PC-3 (cell line): Measurements from ENCODE around the gene DCP1B. TPM values are rescaled to one million over a fixed set of nuclear protein-coding genes. Genes with fewer than 3 reads are reported as not detected.

ENCODE experiments used
- ATAC-seq: fragments of 200-7000 bp; cut with Tn5 transposase; 2 replicates; pipeline ENCODE4 v1.9.1; 2020; ENCODE audit warnings: mild to moderate bottlenecking, moderate library complexity
- BruUV-seq: library from RNA; stranded (reverse); fragments of 400-500 nt; replicated peaks from 2 replicates; lab custom pipeline; 2021; lab: Mats Ljungman, UMichigan
- CTCF ChIA-PET: fragments of 300-600 bp; sonication (Branson Sonifier 250); formaldehyde crosslinking; loops from one replicate; lab custom pipeline; 2022; ENCODE audit warnings: antibody characterized with exemption; lab: Charles Lee
- POLR2A ChIA-PET: fragments of 300-600 bp; sonication (Branson Sonifier 250); formaldehyde crosslinking; loops from one replicate; lab custom pipeline; 2022; ENCODE audit warnings: antibody characterized with exemption; ENCODE audit not compliant: unreplicated experiment; lab: Charles Lee
- DNase-seq: peaks from one replicate; pipeline ENCODE4 v3.0.0-alpha.2; 2015
- H2AFZ ChIP-seq: fragments of 300-600 bp; sonication (generic); 2 replicates; pipeline ENCODE4 v1.6.0; 2016; ENCODE audit warnings: antibody characterized with exemption, low read length
- H3F3A ChIP-seq: fragments of 300-600 bp; sonication (generic); one replicate; pipeline ENCODE4 v1.6.0; 2017; ENCODE audit warnings: antibody characterized with exemption, low read length, control low read depth, mild to moderate bottlenecking; ENCODE audit not compliant: unreplicated experiment
- H3K27ac ChIP-seq: fragments of 300-600 bp; sonication (generic); 2 replicates; pipeline ENCODE4 v1.5.1; 2016; ENCODE audit warnings: mild to moderate bottlenecking, low read length
- H3K27me3 ChIP-seq: fragments of 300-600 bp; sonication (generic); 2 replicates; pipeline ENCODE4 v1.6.1; 2016; ENCODE audit warnings: low read length, mixed read lengths
- H3K36me3 ChIP-seq: fragments of 300-600 bp; sonication (generic); 2 replicates; pipeline ENCODE4 v1.6.1; 2016; ENCODE audit warnings: low read depth, mixed run types, low read length, mixed read lengths
- H3K4me1 ChIP-seq: fragments of 300-600 bp; sonication (generic); 2 replicates; pipeline ENCODE4 v1.5.1; 2016; ENCODE audit warnings: low read length; ENCODE audit not compliant: insufficient read depth
- H3K4me2 ChIP-seq: fragments of 300-600 bp; sonication (generic); 2 replicates; pipeline ENCODE4 v1.6.0; 2016; ENCODE audit warnings: low read length
- H3K4me3 ChIP-seq: fragments of 300-600 bp; sonication (generic); 2 replicates; pipeline ENCODE4 v1.5.1; 2016; ENCODE audit warnings: mild to moderate bottlenecking, low read length, mixed read lengths
- H3K79me2 ChIP-seq: fragments of 300-600 bp; sonication (generic); 2 replicates; pipeline ENCODE4 v1.6.1; 2017; ENCODE audit warnings: low read length, mixed read lengths
- H3K9ac ChIP-seq: fragments of 300-600 bp; sonication (generic); 2 replicates; pipeline ENCODE4 v1.6.0; 2016; ENCODE audit warnings: mild to moderate bottlenecking, low read length
- H3K9me2 ChIP-seq: fragments of 300-600 bp; sonication (generic); replicated peaks from 2 replicates; pipeline ENCODE4 v1.6.1; 2016; ENCODE audit warnings: mixed run types, low read length, mixed read lengths
- H3K9me3 ChIP-seq: fragments of 300-600 bp; sonication (generic); 2 replicates; pipeline ENCODE4 v1.6.1; 2016; ENCODE audit warnings: low read length, mixed read lengths
- H4K20me1 ChIP-seq: fragments of 300-600 bp; sonication (generic); 2 replicates; pipeline ENCODE4 v1.6.1; 2016; ENCODE audit warnings: low read length, mixed read lengths
- EZH2 ChIP-seq: fragments of 300-600 bp; sonication (generic); IDR thresholded peaks from one replicate; pipeline ENCODE4 v1.6.1; 2017; ENCODE audit warnings: antibody characterized with exemption, mild to moderate bottlenecking, low read length; ENCODE audit not compliant: unreplicated experiment
- EZH2phosphoT487 ChIP-seq: fragments of 300-600 bp; sonication (generic); IDR thresholded peaks from 2 replicates; pipeline ENCODE4 v1.6.1; 2018; ENCODE audit warnings: mild to moderate bottlenecking, antibody characterized with exemption, low read length, borderline replicate concordance
- intact Hi-C: fragments of 100-400 bp; cut with micrococcal nuclease; formaldehyde crosslinking; loops from 2 replicates; pipeline ENCODE4 v1.9.0; 2023
- total RNA-seq: library from RNA; depleted of rRNA; stranded (reverse); fragments of >200 nt; gene quantifications from 2 replicates; pipeline ENCODE4 v1.2.3, GENCODE V29; 2014
- TF ChIP-seq, protein P1 (sequence below): fragments of 300-600 bp; sonication (generic); conservative IDR thresholded peaks from 2 replicates; pipeline ENCODE4 v1.5.1; 2017; ENCODE audit warnings: antibody characterized with exemption, low read depth, mild to moderate bottlenecking, low read length

Gene DCP1B
- total RNA-seq, 1 experiment from 2014 or later, result 4.9 TPM

DNA sequence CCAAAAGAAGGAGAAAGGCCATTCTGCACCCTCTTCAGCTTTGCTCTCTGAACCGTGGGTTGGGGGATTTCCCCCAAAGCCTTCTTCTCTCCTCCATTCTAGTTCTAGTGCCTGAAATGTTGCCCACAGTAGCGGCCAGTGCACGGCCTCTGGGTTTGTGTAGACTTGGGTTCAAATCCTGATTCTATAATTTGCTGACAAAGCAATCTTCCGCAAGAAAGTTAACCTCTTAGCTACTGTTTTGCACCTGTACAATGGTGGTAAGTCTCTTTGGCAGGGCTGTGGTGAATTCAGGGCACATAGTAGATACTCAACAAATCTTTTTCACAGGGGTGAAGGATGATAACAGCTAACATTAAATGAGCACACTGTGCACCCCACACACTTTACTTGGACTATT, 42.7 kb upstream of the DCP1B start:
- peaks cover 64% of the 10 kb centered on the region for H3K27me3 ChIP-seq
- BruUV-seq, result no TSS peak
- POLR2A ChIA-PET, result interaction anchor here (0.5 kb wide), 1 partner anchor 65 kb away, joined by 3 read pairs; no protein-coding TSS in a partner anchor
- H3K36me3 ChIP-seq, result no peaks in the 10 kb centered on the region
- no peaks in the 10 kb centered on the region for H3K79me2 ChIP-seq
- TF ChIP-seq, protein P1, sequence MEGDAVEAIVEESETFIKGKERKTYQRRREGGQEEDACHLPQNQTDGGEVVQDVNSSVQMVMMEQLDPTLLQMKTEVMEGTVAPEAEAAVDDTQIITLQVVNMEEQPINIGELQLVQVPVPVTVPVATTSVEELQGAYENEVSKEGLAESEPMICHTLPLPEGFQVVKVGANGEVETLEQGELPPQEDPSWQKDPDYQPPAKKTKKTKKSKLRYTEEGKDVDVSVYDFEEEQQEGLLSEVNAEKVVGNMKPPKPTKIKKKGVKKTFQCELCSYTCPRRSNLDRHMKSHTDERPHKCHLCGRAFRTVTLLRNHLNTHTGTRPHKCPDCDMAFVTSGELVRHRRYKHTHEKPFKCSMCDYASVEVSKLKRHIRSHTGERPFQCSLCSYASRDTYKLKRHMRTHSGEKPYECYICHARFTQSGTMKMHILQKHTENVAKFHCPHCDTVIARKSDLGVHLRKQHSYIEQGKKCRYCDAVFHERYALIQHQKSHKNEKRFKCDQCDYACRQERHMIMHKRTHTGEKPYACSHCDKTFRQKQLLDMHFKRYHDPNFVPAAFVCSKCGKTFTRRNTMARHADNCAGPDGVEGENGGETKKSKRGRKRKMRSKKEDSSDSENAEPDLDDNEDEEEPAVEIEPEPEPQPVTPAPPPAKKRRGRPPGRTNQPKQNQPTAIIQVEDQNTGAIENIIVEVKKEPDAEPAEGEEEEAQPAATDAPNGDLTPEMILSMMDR, result no peak
- no peak for TF ChIP-seq EZH2phosphoT487
- TF ChIP-seq EZH2, result no peak
- H3K4me1 ChIP-seq, result peaks cover 4% of the 10 kb centered on the region
- H4K20me1 ChIP-seq, result no peaks in the 10 kb centered on the region
- H3K9me3 ChIP-seq, result no peaks in the 10 kb centered on the region
- intact Hi-C loops, result no loop called here
- ATAC-seq (no peak), DNase-seq (no peak)
- no peaks in the 10 kb centered on the region for H3F3A ChIP-seq
- H2AFZ ChIP-seq, result no peak overlapping the region
- CTCF ChIA-PET, result no interaction called here
- H3K27ac ChIP-seq, result no peak overlapping the region
- no peak overlapping the region for H3K4me3 ChIP-seq
- no peaks in the 10 kb centered on the region for H3K9me2 ChIP-seq
- no peak overlapping the region for H3K4me2 ChIP-seq
- no peak overlapping the region for H3K9ac ChIP-seq

DNA sequence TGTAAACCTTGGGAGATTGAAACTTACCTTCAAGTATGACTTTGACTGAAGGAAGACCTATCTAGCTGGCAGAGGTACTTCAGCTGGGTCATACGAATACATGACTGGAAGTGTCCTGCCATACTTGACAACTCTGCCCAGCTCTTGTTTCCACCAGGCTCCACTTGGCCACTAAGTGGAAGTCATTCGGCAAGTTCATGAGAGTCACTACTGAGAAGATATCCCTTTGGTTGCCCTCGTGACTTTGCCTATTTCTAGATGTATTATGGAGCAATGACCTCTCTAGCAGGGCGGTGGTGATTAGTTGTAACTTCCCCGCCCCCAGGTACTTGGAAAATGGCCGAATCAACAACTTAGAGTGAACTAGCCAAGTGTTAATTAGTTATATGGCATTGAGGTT, 39.9 kb upstream of the DCP1B start:
- Histone ChIP-seq H3K36me3 (no peaks in the 10 kb centered on the region), H3K4me1 (peaks cover 4% of the 10 kb centered on the region), H3K27me3 (peaks cover 60% of the 10 kb centered on the region), H2AFZ (no peak overlapping the region), H3K9me2 (no peaks in the 10 kb centered on the region), H3F3A (no peaks in the 10 kb centered on the region), H3K27ac (no peak overlapping the region), H3K4me3 (no peak overlapping the region), H3K9ac (no peak overlapping the region), H4K20me1 (no peaks in the 10 kb centered on the region), H3K79me2 (no peaks in the 10 kb centered on the region), H3K9me3 (no peaks in the 10 kb centered on the region), H3K4me2 (no peak overlapping the region)
- DNase-seq (no peak), ATAC-seq (no peak)
- BruUV-seq, result no TSS peak
- TF ChIP-seq EZH2, result no peak
- TF ChIP-seq EZH2phosphoT487, result no peak
- TF ChIP-seq, protein P1, result no peak
- CTCF ChIA-PET, result no interaction called here
- intact Hi-C loops, result no loop called here
- POLR2A ChIA-PET, result no interaction called here

DNA sequence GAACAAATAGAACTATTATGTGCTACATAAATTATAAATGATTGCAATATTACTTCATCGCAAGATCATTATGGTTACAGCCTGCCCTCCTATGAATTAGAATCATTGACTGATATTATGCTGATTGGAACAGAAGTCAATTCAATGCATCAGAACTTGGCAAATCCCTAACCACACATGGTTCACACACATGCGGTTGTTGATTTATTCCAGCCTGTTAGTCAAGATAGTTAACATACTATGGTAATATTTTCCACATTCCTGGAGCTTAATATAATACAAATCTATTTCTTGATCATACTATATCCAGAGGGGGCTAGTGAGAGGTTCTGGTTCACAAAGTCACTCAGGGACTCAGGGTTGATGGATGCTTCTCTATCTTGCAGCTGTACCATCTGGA, 38.8 kb upstream of the DCP1B start:
- Histone ChIP-seq H3K9me2 (no peaks in the 10 kb centered on the region), H3K9me3 (no peaks in the 10 kb centered on the region), H3K9ac (no peak overlapping the region), H4K20me1 (no peaks in the 10 kb centered on the region), H3K79me2 (no peaks in the 10 kb centered on the region), H3K36me3 (no peaks in the 10 kb centered on the region), H3F3A (no peaks in the 10 kb centered on the region), H3K27me3 (peaks cover 68% of the 10 kb centered on the region), H3K4me2 (no peak overlapping the region), H3K4me1 (peaks cover 3% of the 10 kb centered on the region), H3K27ac (no peak overlapping the region), H2AFZ (no peak overlapping the region), H3K4me3 (no peak overlapping the region)
- TF ChIP-seq EZH2phosphoT487 (no peak), EZH2 (no peak)
- TF ChIP-seq, protein P1, result no peak
- DNase-seq (no peak), ATAC-seq (no peak)
- POLR2A ChIA-PET, result no interaction called here
- CTCF ChIA-PET, result no interaction called here
- BruUV-seq, result no TSS peak
- intact Hi-C loops, result no loop called here
